Spinal cord (tissue), 10 donors: ENCODE results near the gene TTPAL. TPM values are rescaled to one million over a fixed set of nuclear protein-coding genes. Genes with fewer than 3 reads are reported as not detected.

ENCODE experiments used
- DNase-seq, 6 donors: peaks; one replicate each; pipeline versions ENCODE4 v3.0.0 to v3.0.0-alpha.2; 2013 to 2015; ENCODE audit warnings: low spot score in 6 of 6, low read depth in 4 of 6
- H3K27ac ChIP-seq: one replicate; pipeline ENCODE4 v1.5.1; 2013; ENCODE audit warnings: low read depth, low read length, control low read depth
- H3K27me3 ChIP-seq: one replicate; pipeline ENCODE4 v1.6.1; 2013; ENCODE audit warnings: low read length; ENCODE audit not compliant: control insufficient read depth, insufficient read depth
- H3K36me3 ChIP-seq: one replicate; pipeline ENCODE4 v1.6.1; 2013; ENCODE audit warnings: low read length; ENCODE audit not compliant: control insufficient read depth, insufficient read depth
- H3K4me1 ChIP-seq: one replicate; pipeline ENCODE4 v1.6.1; 2013; ENCODE audit warnings: low read length; ENCODE audit not compliant: control insufficient read depth, insufficient read depth
- H3K4me3 ChIP-seq: one replicate; pipeline ENCODE4 v1.5.1; 2013; ENCODE audit warnings: low read depth, low read length, control low read depth
- H3K9me3 ChIP-seq: one replicate; pipeline ENCODE4 v1.6.1; 2013; ENCODE audit warnings: low read length; ENCODE audit not compliant: control insufficient read depth, insufficient read depth
- WGBS: methylation state at CpG from one replicate; pipeline ENCODE4 v1.1.5; 2013; ENCODE audit warnings: missing lambda C conversion rate; ENCODE audit not compliant: insufficient coverage; 5-methylcytosine and 5-hydroxymethylcytosine counted together
- polyA plus RNA-seq, 2 donors: library from polyadenylated mRNA; unstranded; fragments of 120-200 nt; gene quantifications; one replicate each; pipeline ENCODE4 v1.2.1, GENCODE V29; 2013; ENCODE audit not compliant: insufficient read length in 2 of 2
- total RNA-seq, 2 donors: library from RNA; depleted of rRNA in 1 of 2; stranded (reverse); fragments of 120-200 nt in 1 of 2; fragments of >200 nt in 1 of 2; gene quantifications; one replicate each; pipeline versions ENCODE4 v1.2.3 to v1.2.4, GENCODE V29; 2013 to 2014
- donor health status: healthy.

Gene TTPAL
- total and polyA plus RNA-seq, 4 donors = 7.8 to 15.9 (median 13.4) TPM

DNA sequence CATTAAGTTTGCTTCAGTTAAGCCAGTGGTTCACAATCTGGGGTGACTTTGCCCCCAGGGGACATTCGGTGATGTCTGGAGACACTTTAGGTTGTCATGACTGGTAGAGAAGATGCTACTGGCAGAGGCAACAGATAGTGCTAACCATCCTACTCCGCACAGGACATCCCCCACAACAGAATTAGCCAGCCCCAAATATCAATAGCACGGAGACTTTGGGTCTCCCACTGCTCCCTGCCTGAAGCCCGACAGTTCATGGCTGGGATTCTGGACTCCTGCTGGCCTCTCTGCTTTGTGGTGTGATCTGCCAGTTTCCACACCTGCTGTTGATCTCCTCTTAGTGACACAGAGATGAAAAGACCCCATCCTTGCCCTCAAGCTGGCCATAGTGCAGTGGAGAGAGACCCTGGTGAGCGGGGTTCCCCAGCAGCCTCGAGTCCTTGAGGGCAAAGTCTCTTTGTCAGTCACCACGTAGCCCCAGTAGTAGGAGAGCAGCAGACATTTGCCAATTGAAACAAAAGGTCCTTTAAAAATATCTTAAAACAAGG, 24.7 kb upstream of the TTPAL start:
- no peaks in the 10 kb centered on the region for H3K27me3 ChIP-seq
- DNase-seq = no peak
- H3K36me3 ChIP-seq = no peaks in the 10 kb centered on the region
- no peaks in the 10 kb centered on the region for H3K4me1 ChIP-seq
- no peak overlapping the region for H3K4me3 ChIP-seq
- no peaks in the 10 kb centered on the region for H3K9me3 ChIP-seq
- no peak overlapping the region for H3K27ac ChIP-seq
- WGBS = 46% methylated on average over 4 of the region's 7 CpGs

DNA sequence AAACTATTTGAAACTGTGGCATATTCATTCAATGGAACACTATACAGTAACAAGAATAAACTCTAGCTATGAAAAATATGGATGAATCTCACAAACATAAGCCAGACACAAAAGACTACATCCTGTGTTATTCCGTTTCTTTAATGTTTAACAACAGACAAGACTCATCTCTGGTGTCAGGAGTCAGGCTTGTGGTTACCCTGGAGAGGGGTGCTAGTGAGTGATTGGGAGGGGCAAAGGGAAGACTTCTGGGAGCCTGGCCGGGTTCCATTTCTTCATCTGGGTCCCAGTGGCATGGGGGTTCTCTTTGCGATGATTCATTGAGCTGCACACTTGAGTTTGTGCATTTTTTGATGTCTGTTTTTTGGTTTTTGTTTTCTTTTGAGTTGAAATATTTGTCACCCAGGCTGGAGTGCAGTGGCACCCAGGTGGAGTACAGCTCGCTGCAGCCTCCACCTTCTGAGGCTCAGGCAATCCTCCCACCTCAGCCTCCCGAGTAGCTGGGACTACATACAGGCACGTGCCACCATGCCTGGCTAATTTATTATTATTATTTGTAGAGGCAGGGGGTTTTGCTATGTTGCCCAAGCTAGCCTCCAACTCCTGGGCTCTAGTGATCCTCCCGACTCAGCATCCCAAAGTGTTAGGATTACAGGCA, 21.2 kb upstream of the TTPAL start:
- 92% methylated on average over 1 of the region's 7 CpGs for WGBS
- Histone ChIP-seq H3K4me3 (no peak overlapping the region), H3K27ac (no peak overlapping the region), H3K27me3 (no peaks in the 10 kb centered on the region), H3K36me3 (no peaks in the 10 kb centered on the region), H3K4me1 (no peaks in the 10 kb centered on the region), H3K9me3 (no peaks in the 10 kb centered on the region)
- DNase-seq = no peak

DNA sequence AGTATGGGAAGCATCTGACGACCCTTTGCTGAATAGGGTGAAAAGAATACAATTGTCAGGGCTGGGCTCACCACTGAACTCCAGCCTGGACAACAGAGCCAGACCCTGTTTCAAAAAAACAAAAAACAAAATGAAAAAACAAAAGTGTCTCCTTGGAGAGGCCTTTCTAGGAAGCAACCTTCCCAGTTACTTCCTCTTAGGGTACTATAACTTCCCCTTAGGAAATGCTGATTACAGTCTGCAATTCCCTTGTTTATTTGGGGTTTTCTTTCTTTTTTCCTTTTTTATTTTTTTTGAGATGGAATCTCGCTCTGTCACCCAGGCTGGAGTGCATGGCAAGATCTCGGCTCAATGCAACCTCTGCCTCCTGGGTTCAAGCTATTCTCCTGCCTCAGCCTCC, 20.5 kb upstream of the TTPAL start:
- no peaks in the 10 kb centered on the region for H3K9me3 ChIP-seq
- no peaks in the 10 kb centered on the region for H3K4me1 ChIP-seq
- no peaks in the 10 kb centered on the region for H3K36me3 ChIP-seq
- no peaks in the 10 kb centered on the region for H3K27me3 ChIP-seq
- no peak overlapping the region for H3K4me3 ChIP-seq
- 20% methylated on average over 1 of the region's 3 CpGs for WGBS
- DNase-seq = no peak
- H3K27ac ChIP-seq = no peak overlapping the region

DNA sequence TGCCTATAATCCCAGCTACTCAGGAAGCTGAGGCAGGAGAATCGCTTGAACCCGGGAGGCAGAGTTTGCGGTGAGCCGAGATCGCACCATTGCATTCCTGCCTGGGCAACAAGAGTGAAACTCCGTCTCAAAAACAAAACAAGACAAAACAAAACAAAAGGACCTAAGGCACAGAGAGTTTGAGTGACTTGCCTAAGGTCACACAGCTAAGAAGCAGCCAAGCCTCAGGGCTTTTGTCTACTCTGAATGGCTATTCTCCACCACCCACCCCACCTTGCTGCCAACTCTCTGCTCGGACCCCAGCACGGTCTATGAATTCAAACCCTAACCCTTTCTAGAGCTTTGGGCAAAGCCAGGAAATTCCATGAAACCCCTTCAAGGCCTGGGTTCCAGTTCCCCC, 19.1 kb upstream of the TTPAL start:
- 83% methylated on average over 5 of the region's 8 CpGs for WGBS
- DNase-seq = no peak
- no peak overlapping the region for H3K27ac ChIP-seq

DNA sequence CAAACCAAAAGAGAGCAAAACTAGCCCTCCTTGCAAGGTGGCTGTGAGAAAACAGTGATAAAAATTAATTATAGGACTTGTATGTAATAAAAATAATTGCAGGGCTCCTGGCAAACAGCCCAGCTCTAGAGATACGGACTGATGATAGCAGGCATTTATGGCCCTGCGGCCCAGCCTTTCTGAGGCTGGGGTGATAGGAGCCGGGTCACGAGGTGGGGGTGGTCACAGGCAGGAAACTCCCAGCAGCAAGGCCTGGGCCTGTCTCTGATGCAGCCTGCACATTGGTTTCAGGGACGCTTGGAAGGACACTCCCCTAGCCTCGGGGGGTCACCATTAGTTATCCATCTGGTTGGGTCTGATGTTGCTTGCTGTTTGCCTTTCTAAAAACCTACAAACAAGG, 18.7 kb upstream of the TTPAL start:
- Histone ChIP-seq H3K36me3 (no peaks in the 10 kb centered on the region), H3K27ac (no peak overlapping the region)
- 54% methylated on average over 6 of the region's 6 CpGs for WGBS

More for the DNA sequence above, 19.1 kb upstream of the TTPAL start:
- Histone ChIP-seq H3K36me3 (no peaks in the 10 kb centered on the region), H3K27me3 (no peaks in the 10 kb centered on the region), H3K4me1 (no peaks in the 10 kb centered on the region), H3K4me3 (no peak overlapping the region), H3K9me3 (no peaks in the 10 kb centered on the region)

DNA sequence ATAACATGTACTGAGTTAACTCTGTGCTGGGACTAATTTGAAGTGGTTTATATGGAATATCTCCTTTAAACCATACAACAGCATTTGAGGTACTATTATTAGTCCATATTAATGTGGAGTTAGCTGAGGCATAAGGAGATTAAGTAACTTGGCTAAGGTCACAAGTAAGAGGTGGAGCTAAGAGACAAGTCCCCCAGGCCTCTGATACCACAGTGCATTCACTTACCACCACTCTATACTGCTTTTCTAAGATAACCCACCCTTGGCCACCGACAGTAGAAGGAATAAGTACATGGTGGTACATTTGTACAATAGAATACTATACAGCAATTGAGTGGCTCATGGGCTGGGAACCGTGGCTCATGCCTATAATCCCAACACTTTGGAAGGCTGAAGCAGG, 16.4 kb upstream of the TTPAL start:
- no CpG with 5 or more reads among the region's 2 CpGs for WGBS
- no peaks in the 10 kb centered on the region for H3K9me3 ChIP-seq
- DNase-seq = no peak
- no peak overlapping the region for H3K4me3 ChIP-seq
- H3K4me1 ChIP-seq = no peaks in the 10 kb centered on the region
- no peak overlapping the region for H3K27ac ChIP-seq
- no peaks in the 10 kb centered on the region for H3K36me3 ChIP-seq
- no peaks in the 10 kb centered on the region for H3K27me3 ChIP-seq

More for the DNA sequence above, 18.7 kb upstream of the TTPAL start:
- Histone ChIP-seq H3K27me3 (no peaks in the 10 kb centered on the region), H3K4me1 (no peaks in the 10 kb centered on the region), H3K9me3 (no peaks in the 10 kb centered on the region), H3K4me3 (no peak overlapping the region)
- DNase-seq = no peak

DNA sequence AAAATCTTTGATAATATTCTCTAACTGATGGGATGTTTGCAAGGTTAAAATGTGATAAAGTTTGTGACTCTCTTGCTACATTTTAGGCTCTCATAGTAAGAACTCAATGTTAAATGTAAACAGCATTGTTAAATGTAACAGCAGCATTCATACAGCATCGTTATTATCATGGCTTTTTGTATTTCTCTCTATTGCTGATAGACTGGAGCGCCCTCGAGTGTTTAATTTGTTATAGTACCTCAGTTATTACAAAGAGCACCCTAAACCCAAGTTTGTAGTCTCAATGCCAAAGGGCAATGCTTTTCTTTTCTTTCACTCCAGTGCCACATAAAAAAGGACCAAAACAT, 14.9 kb upstream of the TTPAL start:
- H3K9me3 ChIP-seq = no peaks in the 10 kb centered on the region
- peak in 4 of 6 donors; percentile 5 to 75 (median 25) for DNase-seq
- no CpG with 5 or more reads among the region's 3 CpGs for WGBS
- no peak overlapping the region for H3K27ac ChIP-seq
- no peak overlapping the region for H3K4me3 ChIP-seq
- no peaks in the 10 kb centered on the region for H3K4me1 ChIP-seq
- peaks cover 2% of the 10 kb centered on the region for H3K27me3 ChIP-seq
- H3K36me3 ChIP-seq = no peaks in the 10 kb centered on the region

DNA sequence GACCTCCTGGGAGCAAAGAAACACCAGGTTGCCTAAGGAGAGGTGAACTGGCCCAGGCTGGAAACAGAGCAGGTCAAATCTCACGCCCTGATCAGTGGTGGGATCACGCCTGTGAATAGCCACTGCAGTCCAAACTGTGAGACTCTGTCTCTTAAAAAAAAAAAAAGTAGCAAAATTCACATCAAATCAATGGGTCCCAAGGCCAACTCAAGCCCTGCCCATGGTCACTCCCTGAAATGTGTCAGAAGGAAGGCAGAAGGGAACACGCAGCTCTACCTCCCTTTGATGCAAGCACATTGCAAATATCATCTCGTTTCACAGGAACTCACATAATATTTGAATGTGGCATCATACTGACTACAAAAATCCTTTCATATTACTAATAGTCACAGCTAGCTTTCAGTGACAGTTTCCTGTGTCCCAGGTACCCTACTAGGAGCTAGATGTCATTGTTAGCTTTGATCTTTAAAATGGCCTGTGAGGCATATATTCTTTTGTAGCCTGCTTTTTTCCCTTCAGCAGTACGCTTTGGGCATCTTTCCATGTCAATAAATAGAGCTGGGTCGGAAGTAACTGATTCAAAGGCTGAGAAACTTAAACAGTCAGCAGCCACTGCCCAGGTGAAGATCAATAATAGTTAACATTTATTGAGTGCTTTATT, 14.4 kb upstream of the TTPAL start:
- Histone ChIP-seq H3K4me3 (no peak overlapping the region), H3K4me1 (no peaks in the 10 kb centered on the region), H3K36me3 (no peaks in the 10 kb centered on the region), H3K27ac (no peak overlapping the region), H3K27me3 (peaks cover 3% of the 10 kb centered on the region), H3K9me3 (no peaks in the 10 kb centered on the region)
- DNase-seq = peak in 1 of 6 donors; percentile 8
- WGBS = 75% methylated on average over 4 of the region's 6 CpGs

DNA sequence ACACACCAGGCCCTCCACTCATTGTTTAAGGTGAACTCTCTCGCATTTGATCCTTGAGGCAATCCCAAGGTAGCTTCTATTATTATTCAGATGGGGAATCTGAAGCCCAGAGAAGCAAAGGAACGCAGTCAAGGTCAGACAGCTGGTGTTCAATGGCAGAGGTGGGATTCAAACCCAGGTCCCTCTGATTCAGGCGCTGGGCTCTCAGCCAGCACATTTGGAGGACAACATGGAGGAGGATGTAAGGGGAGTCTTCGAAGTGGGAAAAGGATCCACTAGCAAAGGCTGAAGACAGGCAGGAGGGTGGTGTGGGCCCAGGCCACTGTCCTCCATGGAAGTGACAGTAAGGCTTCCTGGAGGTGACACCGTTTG, 13.9 kb upstream of the TTPAL start:
- no peaks in the 10 kb centered on the region for H3K9me3 ChIP-seq
- WGBS = 73% methylated on average over 4 of the region's 5 CpGs

DNA sequence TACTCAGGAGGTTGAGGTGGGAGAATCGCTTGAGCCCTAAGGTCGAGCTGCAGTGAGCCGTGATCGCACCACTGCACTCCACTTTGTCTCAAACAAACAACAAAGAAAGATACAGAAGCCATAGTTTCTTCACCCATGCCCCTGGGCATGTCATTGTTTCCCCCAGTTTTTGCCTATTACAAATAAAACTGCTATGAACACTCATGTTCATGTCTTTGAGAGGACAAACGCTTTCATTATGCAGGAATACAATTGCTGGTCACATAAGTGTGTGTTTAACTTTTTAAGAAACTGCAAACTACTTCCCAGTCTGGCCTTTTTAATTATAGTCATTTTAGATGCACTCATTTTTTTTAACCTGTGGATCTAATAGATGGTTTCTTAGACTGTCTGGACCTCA, 12.2 kb upstream of the TTPAL start:
- WGBS = no CpG with 5 or more reads among the region's 5 CpGs

More for the DNA sequence above, 13.9 kb upstream of the TTPAL start:
- H3K36me3 ChIP-seq = no peaks in the 10 kb centered on the region
- peaks cover 3% of the 10 kb centered on the region for H3K27me3 ChIP-seq
- no peaks in the 10 kb centered on the region for H3K4me1 ChIP-seq
- H3K4me3 ChIP-seq = no peak overlapping the region
- H3K27ac ChIP-seq = no peak overlapping the region
- DNase-seq = no peak

More for the DNA sequence above, 12.2 kb upstream of the TTPAL start:
- Histone ChIP-seq H3K27me3 (peaks cover 3% of the 10 kb centered on the region), H3K4me3 (no peak overlapping the region), H3K36me3 (no peaks in the 10 kb centered on the region), H3K9me3 (no peaks in the 10 kb centered on the region), H3K4me1 (no peaks in the 10 kb centered on the region), H3K27ac (no peak overlapping the region)
- no peak for DNase-seq
